Large intestine (tissue), 3 donors: ENCODE measurements around the gene DNAJB9. TPM values are rescaled to one million over a fixed set of nuclear protein-coding genes. Genes with fewer than 3 reads are reported as not detected.

ENCODE experiments used
- DNase-seq, 2 donors: peaks; one replicate each; pipeline versions ENCODE4 v3.0.0 to v3.0.0-alpha.2; 2013
- H3K27ac ChIP-seq: one replicate; pipeline ENCODE4 v1.5.1; 2013; ENCODE audit warnings: low read length
- H3K27me3 ChIP-seq: 2 replicates; pipeline ENCODE4 v1.6.1; 2013; ENCODE audit warnings: low read length; ENCODE audit not compliant: control insufficient read depth, insufficient read depth
- H3K36me3 ChIP-seq: 2 replicates; pipeline ENCODE4 v1.6.1; 2013; ENCODE audit warnings: low read length; ENCODE audit not compliant: control insufficient read depth, insufficient read depth
- H3K4me1 ChIP-seq: one replicate; pipeline ENCODE4 v1.6.1; 2013; ENCODE audit warnings: low read length; ENCODE audit not compliant: control insufficient read depth, insufficient read depth
- H3K4me3 ChIP-seq: one replicate; pipeline ENCODE4 v1.5.1; 2013; ENCODE audit warnings: low read length
- H3K9me3 ChIP-seq: one replicate; pipeline ENCODE4 v1.6.1; 2013; ENCODE audit warnings: mild to moderate bottlenecking, low read depth, low read length, moderate library complexity; ENCODE audit not compliant: control insufficient read depth
- WGBS: methylation state at CpG from one replicate; pipeline ENCODE4 v1.1.5; 2013; ENCODE audit warnings: low lambda C conversion rate; ENCODE audit not compliant: insufficient coverage; 5-methylcytosine and 5-hydroxymethylcytosine counted together
- polyA plus RNA-seq: library from polyadenylated mRNA; unstranded; fragments of 120-200 nt; gene quantifications from one replicate; pipeline ENCODE4 v1.2.1, GENCODE V29; 2013

Gene DNAJB9
- polyA plus RNA-seq, 1 donor, result 30.5 TPM

DNA sequence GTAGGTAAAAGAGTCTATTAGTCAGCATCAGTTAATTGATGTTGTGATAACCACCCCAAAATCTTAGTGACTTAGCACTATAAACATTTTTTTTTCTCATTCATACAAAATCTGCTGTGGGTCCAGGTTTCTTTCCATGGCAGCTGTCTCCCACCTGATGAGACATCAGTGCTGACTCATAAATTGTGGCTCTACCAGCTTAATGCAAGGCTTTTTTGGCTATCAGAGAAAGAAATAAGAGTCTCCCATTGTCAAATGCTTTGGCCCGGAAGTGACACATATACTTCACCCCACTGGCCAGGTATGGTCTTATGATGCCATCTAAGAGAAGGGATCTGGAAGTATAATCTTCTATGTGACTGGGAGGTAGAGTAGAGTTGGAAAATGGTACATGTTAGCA is 14.5 kb downstream of the DNAJB9 start:
- DNase-seq, result no peak
- no peaks in the 10 kb centered on the region for H3K27me3 ChIP-seq
- no peak overlapping the region for H3K4me3 ChIP-seq
- peaks cover 12% of the 10 kb centered on the region for H3K9me3 ChIP-seq
- peaks cover 6% of the 10 kb centered on the region for H3K36me3 ChIP-seq
- H3K4me1 ChIP-seq, result peaks cover 5% of the 10 kb centered on the region
- no peak overlapping the region for H3K27ac ChIP-seq
- WGBS, result no CpG with 5 or more reads among the region's 1 CpG

DNA sequence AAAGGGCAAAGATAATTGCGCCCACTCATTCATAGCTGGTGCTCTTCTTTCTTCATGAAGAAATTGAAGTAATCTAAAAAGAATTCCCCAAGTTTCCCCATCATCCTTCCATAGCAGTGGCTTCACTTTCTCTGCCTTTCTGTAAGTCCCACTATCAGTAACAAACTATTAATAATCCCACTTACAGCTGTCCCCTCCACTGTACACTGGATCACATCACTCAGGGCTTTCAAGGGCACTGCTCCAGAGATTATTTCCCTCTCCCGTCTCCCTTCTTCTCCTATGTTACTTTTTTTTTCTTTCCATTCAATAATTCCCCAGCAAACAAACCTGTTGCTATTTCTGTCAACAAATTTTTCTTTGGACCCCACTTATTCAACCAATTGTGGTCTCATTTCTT is 16.2 kb downstream of the DNAJB9 start:
- 90% methylated on average over 1 of the region's 2 CpGs for WGBS
- Histone ChIP-seq H3K27ac (no peak overlapping the region), H3K4me1 (peaks cover 21% of the 10 kb centered on the region), H3K27me3 (no peaks in the 10 kb centered on the region), H3K9me3 (no peaks in the 10 kb centered on the region), H3K36me3 (no peaks in the 10 kb centered on the region), H3K4me3 (no peak overlapping the region)
- no peak for DNase-seq

DNA sequence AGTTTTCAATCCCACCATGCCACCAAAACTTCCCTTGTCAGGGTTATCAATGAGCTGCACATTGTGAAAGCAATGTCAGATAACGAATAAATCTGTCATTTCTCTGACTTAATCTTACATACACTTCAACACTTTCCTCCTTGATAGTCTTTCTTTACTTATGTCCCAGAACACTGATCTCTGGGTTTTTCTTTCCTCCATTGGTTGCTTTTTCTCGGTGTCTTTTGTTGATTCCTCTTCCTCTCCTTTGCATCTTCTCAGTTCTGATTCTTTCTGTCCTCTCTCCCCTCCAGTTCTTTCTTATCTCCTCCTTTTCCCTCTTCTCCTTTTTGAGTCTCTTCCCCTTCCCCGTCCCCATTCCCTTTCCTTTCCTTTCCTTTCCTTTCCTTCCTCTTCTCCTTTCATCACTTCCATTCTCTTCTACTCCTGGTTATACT is 16.6 kb downstream of the DNAJB9 start:
- H3K4me3 ChIP-seq, result no peak overlapping the region
- H3K36me3 ChIP-seq, result no peaks in the 10 kb centered on the region
- DNase-seq, result no peak
- no peaks in the 10 kb centered on the region for H3K9me3 ChIP-seq
- WGBS, result 85% methylated on average over 2 of the region's 3 CpGs
- no peak overlapping the region for H3K27ac ChIP-seq
- no peaks in the 10 kb centered on the region for H3K27me3 ChIP-seq
- H3K4me1 ChIP-seq, result peaks cover 25% of the 10 kb centered on the region

DNA sequence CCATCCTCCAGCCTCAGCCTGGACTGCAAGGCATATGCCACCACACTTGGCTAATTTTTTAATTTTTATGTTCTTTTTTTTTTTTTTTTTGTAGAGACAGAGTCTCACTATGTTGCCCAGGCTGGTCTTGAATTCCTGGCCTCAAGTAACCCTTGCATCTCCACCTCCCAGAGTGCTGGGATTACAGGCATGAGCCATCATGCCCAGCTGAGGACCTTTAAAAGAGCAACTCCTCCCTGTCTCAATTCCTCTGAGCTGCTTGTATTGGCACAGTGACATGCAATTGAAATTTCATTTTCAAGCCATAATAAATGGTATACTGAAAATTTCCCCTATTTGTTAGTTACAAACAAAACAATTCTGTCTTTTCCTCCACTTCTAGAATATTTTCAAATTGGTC is 19.5 kb downstream of the DNAJB9 start:
- H3K36me3 ChIP-seq, result no peaks in the 10 kb centered on the region
- DNase-seq, result no peak
- peaks cover 35% of the 10 kb centered on the region for H3K4me1 ChIP-seq
- no peak overlapping the region for H3K4me3 ChIP-seq
- H3K27ac ChIP-seq, result peak overlapping the region; percentile 77
- H3K27me3 ChIP-seq, result no peaks in the 10 kb centered on the region
- no peaks in the 10 kb centered on the region for H3K9me3 ChIP-seq

DNA sequence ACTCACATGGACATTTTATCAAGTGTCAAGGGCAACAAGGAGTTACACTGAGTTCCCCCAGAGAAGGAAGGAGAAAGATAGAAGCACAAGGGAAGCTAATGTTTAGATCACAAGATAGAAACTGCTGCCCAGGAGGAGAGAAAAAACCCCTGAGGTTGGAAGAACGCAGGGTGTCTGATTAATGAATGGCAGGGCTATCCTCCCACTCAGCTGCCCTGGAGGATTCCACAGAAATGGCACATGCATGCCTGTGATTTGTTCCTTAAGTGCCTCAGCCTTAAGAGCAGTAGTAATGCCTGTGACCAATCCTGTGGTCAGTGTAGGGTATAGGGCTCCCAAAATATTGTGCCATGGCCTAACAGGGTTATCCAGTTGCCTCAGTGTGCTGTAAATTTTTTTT is 20.2 kb downstream of the DNAJB9 start:
- DNase-seq, result peak; percentile 26 to 52
- Histone ChIP-seq H3K27me3 (no peaks in the 10 kb centered on the region), H3K4me1 (peaks cover 35% of the 10 kb centered on the region), H3K4me3 (no peak overlapping the region), H3K27ac (peak overlapping the region; percentile 77), H3K36me3 (no peaks in the 10 kb centered on the region), H3K9me3 (no peaks in the 10 kb centered on the region)
- no CpG with 5 or more reads among the region's 1 CpG for WGBS

DNA sequence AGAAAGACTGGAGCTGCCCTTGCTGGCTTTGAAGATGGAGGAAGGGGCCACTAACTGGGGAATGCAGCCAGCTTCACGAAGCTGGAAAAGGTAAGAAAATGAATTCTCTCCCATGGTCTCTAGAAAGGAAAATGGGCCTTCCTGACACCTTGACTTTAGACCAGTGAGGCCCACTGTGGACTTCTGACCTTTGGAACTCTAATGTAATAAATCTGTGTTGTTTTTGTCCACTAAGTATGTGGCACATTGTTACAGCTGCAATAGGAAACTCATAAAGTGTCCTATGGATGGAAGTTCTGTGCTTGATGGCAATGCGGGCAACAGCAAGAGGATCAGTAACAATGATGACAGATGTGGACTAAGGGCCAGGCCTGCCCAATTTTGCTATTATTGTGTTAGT is 20.9 kb downstream of the DNAJB9 start:
- WGBS, result no CpG with 5 or more reads among the region's 2 CpGs
- Histone ChIP-seq H3K9me3 (no peaks in the 10 kb centered on the region), H3K27ac (peak overlapping the region; percentile 77), H3K27me3 (no peaks in the 10 kb centered on the region), H3K4me1 (peaks cover 35% of the 10 kb centered on the region), H3K4me3 (no peak overlapping the region), H3K36me3 (no peaks in the 10 kb centered on the region)
- peak; percentile 68 to 86 for DNase-seq

DNA sequence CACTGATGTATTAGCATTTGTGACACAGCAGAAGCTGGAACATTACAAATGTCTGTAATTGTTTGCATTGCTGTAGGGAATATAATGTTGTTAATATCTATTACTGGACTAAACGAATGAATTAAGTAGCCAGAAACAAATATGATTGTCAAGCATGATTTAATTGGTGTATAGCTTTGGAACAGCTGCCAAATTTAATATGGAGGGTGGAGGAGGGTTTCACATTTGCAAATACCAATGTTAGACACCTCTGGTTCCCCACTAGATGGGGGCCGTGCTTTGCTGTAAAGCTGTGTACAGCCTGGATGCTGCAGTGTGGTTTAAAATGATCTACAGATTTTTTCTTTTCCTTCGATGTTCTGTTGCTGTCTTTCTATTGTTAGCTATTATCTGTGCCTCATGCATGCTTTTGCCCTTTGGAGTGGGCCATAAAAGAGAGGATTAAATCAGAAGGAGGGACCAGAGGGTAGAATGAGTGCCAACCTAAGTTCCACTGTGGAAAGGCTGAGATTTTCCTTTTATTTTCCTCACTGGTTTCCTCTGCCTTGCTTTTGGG is 23.1 kb downstream of the DNAJB9 start:
- Histone ChIP-seq H3K4me1 (peaks cover 35% of the 10 kb centered on the region), H3K4me3 (no peak overlapping the region), H3K27ac (no peak overlapping the region), H3K36me3 (no peaks in the 10 kb centered on the region), H3K27me3 (no peaks in the 10 kb centered on the region), H3K9me3 (no peaks in the 10 kb centered on the region)
- WGBS, result 17% methylated on average over 2 of the region's 3 CpGs
- peak; percentile 40 to 72 for DNase-seq

DNA sequence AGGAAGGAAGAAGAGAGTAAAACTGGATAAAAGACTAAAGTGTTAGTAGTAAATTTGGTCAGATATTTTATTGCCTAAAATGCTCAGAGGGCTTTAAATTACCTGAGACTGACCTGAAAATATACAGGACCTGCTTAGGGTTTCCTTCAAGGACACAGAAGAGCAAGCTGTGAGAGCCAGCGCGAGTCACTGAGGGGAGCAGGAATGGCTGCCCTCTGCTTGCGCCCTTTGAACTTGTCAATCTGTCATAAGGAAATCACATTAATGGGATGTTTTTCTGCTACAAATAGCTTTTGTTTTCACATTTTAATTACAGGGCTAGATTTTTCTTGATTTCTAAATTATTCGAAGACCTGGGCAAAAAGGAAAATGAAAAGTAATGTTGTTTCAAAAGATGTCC is 26.9 kb downstream of the DNAJB9 start:
- 100% methylated on average over 1 of the region's 4 CpGs for WGBS
- no peak for DNase-seq
- H3K36me3 ChIP-seq, result no peaks in the 10 kb centered on the region
- no peak overlapping the region for H3K27ac ChIP-seq
- H3K4me3 ChIP-seq, result no peak overlapping the region
- no peaks in the 10 kb centered on the region for H3K9me3 ChIP-seq
- peaks cover 12% of the 10 kb centered on the region for H3K4me1 ChIP-seq
- H3K27me3 ChIP-seq, result no peaks in the 10 kb centered on the region

DNA sequence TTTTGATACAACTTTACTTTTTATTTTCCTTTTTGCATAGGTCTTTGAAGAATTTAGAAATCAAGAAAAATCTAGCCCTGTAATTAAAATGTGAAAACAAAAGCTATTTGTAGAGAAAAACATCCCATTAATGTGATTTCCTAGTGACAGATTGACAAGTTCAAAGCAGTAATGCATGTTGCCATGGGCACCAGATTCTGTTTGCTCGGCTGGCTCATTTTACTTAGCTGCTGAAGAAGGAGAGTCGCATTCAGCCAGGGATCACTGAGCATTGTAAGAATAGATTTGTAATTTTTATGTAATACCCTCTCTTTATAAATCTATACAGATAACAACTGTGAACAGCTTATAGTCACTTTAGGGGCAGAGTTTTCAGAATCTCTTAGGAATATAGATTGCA is 28.5 kb downstream of the DNAJB9 start:
- peaks cover 2% of the 10 kb centered on the region for H3K4me1 ChIP-seq
- no peak for DNase-seq
- 40% methylated on average over 1 of the region's 2 CpGs for WGBS
- H3K27me3 ChIP-seq, result no peaks in the 10 kb centered on the region
- H3K27ac ChIP-seq, result no peak overlapping the region
- no peaks in the 10 kb centered on the region for H3K9me3 ChIP-seq
- no peak overlapping the region for H3K4me3 ChIP-seq
- no peaks in the 10 kb centered on the region for H3K36me3 ChIP-seq

DNA sequence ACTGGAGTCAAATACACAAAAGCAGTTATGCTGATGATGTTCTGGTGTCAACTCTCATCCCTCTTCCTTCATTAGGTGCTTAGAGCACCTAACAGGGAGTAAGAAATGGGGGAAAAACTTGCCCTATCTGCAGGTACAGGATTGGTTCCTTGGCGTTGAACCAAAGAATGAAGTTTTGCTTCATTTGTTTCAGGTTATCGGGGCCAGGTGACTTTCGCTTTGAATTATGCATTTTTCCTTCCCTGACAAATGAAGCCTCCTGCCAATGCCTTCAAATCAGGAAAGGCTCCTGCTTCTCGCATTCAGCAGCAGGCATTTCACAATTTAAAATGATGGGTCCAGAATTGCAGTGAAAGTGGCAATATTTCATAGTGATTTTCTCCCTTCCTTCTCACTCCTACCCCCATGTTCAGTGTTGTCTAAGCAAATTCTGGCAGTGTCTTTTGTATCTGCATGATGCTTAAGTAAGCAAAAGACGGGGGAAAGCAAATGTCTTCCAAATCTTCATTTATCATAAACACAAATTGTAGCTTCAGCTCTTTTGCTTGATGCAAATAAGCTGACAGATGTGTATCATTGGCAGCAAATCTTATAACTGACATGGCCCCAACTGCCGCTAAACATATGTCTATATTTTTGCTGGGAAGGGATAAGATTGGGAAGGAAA is 29.4 kb downstream of the DNAJB9 start:
- Histone ChIP-seq H3K4me1 (no peaks in the 10 kb centered on the region), H3K4me3 (no peak overlapping the region), H3K27ac (no peak overlapping the region), H3K27me3 (no peaks in the 10 kb centered on the region), H3K9me3 (no peaks in the 10 kb centered on the region), H3K36me3 (no peaks in the 10 kb centered on the region)
- no CpG with 5 or more reads among the region's 6 CpGs for WGBS
- no peak for DNase-seq

DNA sequence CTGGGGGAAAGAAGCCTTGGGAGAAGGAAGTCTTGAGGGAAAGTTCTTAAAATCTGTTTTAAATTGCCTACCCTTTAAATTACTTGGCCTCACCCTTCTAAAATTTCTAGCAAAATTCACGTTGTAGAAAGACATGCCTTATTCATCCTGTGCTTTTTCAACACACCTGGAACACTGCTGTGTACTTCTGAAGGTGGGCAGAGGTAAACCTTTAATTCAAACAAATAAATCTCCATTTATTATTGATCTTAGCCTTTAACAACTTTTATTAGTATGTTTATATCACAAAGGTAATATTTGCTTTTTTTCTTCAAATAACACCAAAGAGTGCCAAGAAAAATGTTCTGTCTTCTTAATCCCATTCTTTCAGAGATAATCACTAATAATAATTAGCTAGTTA is 30.7 kb downstream of the DNAJB9 start:
- Histone ChIP-seq H3K36me3 (no peaks in the 10 kb centered on the region), H3K4me1 (no peaks in the 10 kb centered on the region), H3K4me3 (no peak overlapping the region), H3K27me3 (no peaks in the 10 kb centered on the region), H3K9me3 (no peaks in the 10 kb centered on the region), H3K27ac (no peak overlapping the region)
- 40% methylated on average over 1 of the region's 1 CpG for WGBS
- no peak for DNase-seq
